A549 treated with CORT108297 at 1 μM for 4 hours (cell line): Measurements from ENCODE around the gene HBG1. TPM values are rescaled to one million over a fixed set of nuclear protein-coding genes. Genes with fewer than 3 reads are reported as not detected.

Experiments used
- total RNA-seq: library from RNA; stranded (reverse); fragments of 200-300 nt; extraction: Qiagen RNA extraction; gene quantifications from 5 replicates; pipeline ENCODE4 v1.2.3, GENCODE V29; 2022

Gene HBG1
- not detected in 5 replicates for total RNA-seq

DNA sequence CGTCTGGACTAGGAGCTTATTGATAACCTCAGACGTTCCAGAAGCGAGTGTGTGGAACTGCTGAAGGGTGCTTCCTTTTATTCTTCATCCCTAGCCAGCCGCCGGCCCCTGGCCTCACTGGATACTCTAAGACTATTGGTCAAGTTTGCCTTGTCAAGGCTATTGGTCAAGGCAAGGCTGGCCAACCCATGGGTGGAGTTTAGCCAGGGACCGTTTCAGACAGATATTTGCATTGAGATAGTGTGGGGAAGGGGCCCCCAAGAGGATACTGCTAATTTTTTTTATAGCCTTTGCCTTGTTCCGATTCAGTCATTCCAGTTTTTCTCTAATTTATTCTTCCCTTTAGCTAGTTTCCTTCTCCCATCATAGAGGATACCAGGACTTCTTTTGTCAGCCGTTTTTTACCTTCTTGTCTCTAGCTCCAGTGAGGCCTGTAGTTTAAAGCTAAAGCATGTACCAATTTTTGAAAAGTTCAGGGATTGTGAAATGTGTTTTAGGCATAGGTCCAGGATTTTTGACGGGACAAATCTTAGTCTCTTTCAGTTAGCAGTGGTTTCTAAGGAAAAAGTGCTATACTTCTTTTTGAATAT is at the start of gene HBG1:
HBG1 (minus strand) TSS at position 51 of the 590 bp plus-strand sequence. CDS start 53 bp downstream, outside the sequence.

DNA sequence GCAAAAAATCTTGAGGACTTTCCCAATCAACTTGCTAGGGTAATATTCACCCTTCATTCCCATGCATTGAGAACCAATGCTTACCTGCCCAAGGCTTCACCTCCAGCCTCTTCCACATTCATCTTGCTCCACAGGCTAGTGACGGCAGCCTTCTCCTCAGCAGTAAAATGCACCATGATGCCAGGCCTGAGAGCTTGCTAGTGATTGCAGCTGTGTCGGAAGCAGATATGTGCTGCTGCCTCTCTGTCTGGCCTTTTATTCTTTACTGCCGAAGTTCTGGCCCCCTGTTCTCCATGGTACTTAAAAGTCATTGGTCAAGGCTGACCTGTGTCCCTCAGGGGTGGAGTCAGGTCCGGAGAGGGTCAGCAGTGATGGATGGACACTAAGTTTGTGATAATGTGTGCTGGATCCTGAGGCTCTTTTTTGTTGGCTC is 20.1 kb upstream of the HBG1 start, which contains the start of gene HBE1:
HBE1 (minus strand) TSS at position 231 of the 433 bp plus-strand sequence; CDS start at position 176, 55 bp downstream.

DNA sequence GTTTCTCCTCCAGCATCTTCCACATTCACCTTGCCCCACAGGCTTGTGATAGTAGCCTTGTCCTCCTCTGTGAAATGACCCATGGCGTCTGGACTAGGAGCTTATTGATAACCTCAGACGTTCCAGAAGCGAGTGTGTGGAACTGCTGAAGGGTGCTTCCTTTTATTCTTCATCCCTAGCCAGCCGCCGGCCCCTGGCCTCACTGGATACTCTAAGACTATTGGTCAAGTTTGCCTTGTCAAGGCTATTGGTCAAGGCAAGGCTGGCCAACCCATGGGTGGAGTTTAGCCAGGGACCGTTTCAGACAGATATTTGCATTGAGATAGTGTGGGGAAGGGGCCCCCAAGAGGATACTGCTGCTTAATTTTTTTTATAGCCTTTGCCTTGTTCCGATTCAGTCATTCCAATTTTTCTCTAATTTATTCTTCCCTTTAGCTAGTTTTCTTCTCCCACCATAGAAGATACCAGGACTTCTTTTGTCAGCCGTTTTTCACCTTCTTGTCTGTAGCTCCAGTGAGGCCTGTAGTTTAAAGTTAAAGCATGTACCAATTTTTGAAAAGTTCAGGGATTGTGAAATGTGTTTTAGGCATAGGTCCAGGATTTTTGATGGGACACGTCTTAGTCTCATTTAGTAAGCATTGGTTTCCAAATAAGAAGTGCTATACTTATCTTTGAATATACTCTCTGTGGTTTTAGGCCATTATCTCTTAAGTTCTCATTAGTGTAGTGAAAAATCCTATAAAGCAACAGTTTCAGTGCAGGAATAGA is 5.2 kb upstream of the HBG1 start, which contains the start of gene HBG2:
HBG2 (minus strand) TSS at position 136 of the 768 bp plus-strand sequence; CDS start at position 83, 53 bp downstream.

DNA sequence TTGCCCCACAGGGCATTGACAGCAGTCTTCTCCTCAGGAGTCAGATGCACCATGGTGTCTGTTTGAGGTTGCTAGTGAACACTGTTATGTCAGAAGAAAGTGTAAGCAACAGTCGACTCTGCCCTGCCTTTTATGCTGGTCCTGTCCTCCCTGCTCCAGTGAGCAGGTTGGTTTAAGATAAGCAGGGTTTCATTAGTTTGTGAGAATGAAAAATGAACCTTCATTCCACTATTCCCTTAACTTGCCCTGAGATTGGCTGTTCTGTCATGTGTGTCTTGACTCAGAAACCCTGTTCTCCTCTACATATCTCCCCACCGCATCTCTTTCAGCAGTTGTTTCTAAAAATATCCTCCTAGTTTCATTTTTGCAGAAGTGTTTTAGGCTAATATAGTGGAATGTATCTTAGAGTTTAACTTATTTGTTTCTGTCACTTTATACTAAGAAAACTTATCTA is 15.2 kb downstream of the HBG1 start, which contains the start of gene HBD:
HBD (minus strand) TSS at position 103 of the 454 bp plus-strand sequence; CDS start at position 53, 50 bp downstream.

DNA sequence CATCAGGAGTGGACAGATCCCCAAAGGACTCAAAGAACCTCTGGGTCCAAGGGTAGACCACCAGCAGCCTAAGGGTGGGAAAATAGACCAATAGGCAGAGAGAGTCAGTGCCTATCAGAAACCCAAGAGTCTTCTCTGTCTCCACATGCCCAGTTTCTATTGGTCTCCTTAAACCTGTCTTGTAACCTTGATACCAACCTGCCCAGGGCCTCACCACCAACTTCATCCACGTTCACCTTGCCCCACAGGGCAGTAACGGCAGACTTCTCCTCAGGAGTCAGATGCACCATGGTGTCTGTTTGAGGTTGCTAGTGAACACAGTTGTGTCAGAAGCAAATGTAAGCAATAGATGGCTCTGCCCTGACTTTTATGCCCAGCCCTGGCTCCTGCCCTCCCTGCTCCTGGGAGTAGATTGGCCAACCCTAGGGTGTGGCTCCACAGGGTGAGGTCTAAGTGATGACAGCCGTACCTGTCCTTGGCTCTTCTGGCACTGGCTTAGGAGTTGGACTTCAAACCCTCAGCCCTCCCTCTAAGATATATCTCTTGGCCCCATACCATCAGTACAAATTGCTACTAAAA is 22.8 kb downstream of the HBG1 start, which contains the start of gene HBB:
HBB (minus strand) TSS at position 340 of the 579 bp plus-strand sequence; CDS start at position 290, 50 bp downstream.

DNA sequence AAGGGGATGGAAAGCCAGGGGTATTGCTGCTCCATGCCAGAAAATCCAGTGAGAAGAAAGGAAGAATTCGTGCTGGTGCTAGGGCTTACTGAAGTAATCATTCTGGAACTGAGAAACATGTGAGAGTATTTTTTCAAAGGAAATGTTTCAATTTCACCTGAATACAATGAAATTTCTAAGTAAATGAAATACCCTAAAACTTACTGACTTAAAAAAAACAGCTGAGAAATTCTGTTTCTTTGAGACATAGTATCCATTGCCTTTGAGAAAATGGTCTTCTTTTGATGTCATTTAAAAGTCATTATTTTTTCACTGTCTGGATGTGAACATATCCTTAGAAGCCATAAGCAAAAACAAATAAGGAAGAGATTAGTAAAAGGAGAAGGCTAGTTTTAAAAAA is 49.1 kb downstream of the HBG1 start, which contains the start of gene OR51V1:
OR51V1 (minus strand) TSS at position 101 of the 400 bp plus-strand sequence; CDS start at position 101, 0 bp downstream.

Other genes with a start within 250 kb of the HBG1 start
- not detected in 5 replicates for gene OR52J3, start 203.3 kb downstream of the HBG1 start, total RNA-seq
- not detected in 5 replicates for gene OR52E2, start 190.2 kb downstream of the HBG1 start, total RNA-seq
- gene OR52E1, start 180.3 kb downstream of the HBG1 start, total RNA-seq: not detected in 5 replicates
- gene OR52A5, start 111.5 kb downstream of the HBG1 start, total RNA-seq: not detected in 5 replicates
- not detected in 5 replicates for gene OR52A1, start 95.1 kb downstream of the HBG1 start, total RNA-seq
- gene OR51V1, start 49.2 kb downstream of the HBG1 start, total RNA-seq: not detected in 5 replicates
- not detected in 5 replicates for gene HBB, start 22.8 kb downstream of the HBG1 start, total RNA-seq
- not detected in 5 replicates for gene HBD, start 15.4 kb downstream of the HBG1 start, total RNA-seq
- not detected in 5 replicates for gene HBG2, start 4.9 kb upstream of the HBG1 start, total RNA-seq
- gene HBE1, start 20.1 kb upstream of the HBG1 start, total RNA-seq: 0.15 to 0.29 TPM (median 0.21 TPM) in 3 of 5 replicates, not detected in the others
- gene OR51B4, start 52.1 kb upstream of the HBG1 start, total RNA-seq: not detected in 5 replicates
- gene OR51B2, start 74.4 kb upstream of the HBG1 start, total RNA-seq: not detected in 5 replicates
- not detected in 5 replicates for gene OR51B5, start 93.7 kb upstream of the HBG1 start, total RNA-seq
- not detected in 5 replicates for gene OR51B6, start 101.7 kb upstream of the HBG1 start, total RNA-seq
- not detected in 5 replicates for gene OR51M1, start 134.0 kb upstream of the HBG1 start, total RNA-seq
- not detected in 5 replicates for gene OR51Q1, start 172.3 kb upstream of the HBG1 start, total RNA-seq
- gene OR51I1, start 191.7 kb upstream of the HBG1 start, total RNA-seq: not detected in 5 replicates
- gene OR51I2, start 199.5 kb upstream of the HBG1 start, total RNA-seq: not detected in 5 replicates
- not detected in 5 replicates for gene OR52D1, start 238.8 kb upstream of the HBG1 start, total RNA-seq